Measurements from ENCODE around the gene SORCS2. TPM values are rescaled to one million over a fixed set of nuclear protein-coding genes. Genes with fewer than 3 reads are reported as not detected.

Gene SORCS2
- total RNA-seq, 4 donors from 2014 or later, result 2.0 to 7.4 (median 3.6) TPM

GRCh38 chr4:7713757-7714156 is 521.4 kb downstream of the SORCS2 start:
- 100% methylated on average over 2 of the region's 7 CpGs; no CpG with 5 or more reads in 1 of the 2 donors for WGBS, 2 donors (ENCODE audit: low coverage in 1 of 2)
- Histone ChIP-seq H3K36me3 (peaks cover 0 to 8% of the 10 kb centered on the region in 2 donors), H3K4me1 (no peaks in the 10 kb centered on the region), H3K27me3 (no peaks in the 10 kb centered on the region), H3K4me3 (no peak overlapping the region), H3K9me3 (peaks cover 0 to 7% (median 0%) of the 10 kb centered on the region in 3 donors), H3K27ac (no peak overlapping the region)
- ATAC-seq, result no peak
- no peak for TF ChIP-seq CTCF (IDR thresholded peaks at IDR 0.05)
- no peak for TF ChIP-seq POLR2A (IDR thresholded peaks at IDR 0.05)
- TF ChIP-seq EP300 (IDR thresholded peaks at IDR 0.05), result no peak
- no peak for TF ChIP-seq POLR2AphosphoS5 (IDR thresholded peaks at IDR 0.05)

- peaks cover 0 to 7% (median 0%) of the 10 kb centered on the region in 3 donors for H3K9me3 ChIP-seq
- H3K36me3 ChIP-seq, result peaks cover 0 to 8% of the 10 kb centered on the region in 2 donors
- no peak overlapping the region for H3K4me3 ChIP-seq
- no peak overlapping the region for H3K27ac ChIP-seq
- WGBS, 2 donors (ENCODE audit: low coverage in 1 of 2), result 92% methylated on average over 5 of the region's 20 CpGs; no CpG with 5 or more reads in 1 of the 2 donors
- TF ChIP-seq CTCF (IDR thresholded peaks at IDR 0.05), result no peak
- TF ChIP-seq EP300 (IDR thresholded peaks at IDR 0.05), result no peak
- no peak for TF ChIP-seq POLR2AphosphoS5 (IDR thresholded peaks at IDR 0.05)
- no peak for TF ChIP-seq POLR2A (IDR thresholded peaks at IDR 0.05)
- H3K4me1 ChIP-seq, result peaks cover 0 to under 1% (median 0%) of the 10 kb centered on the region in 3 donors
- H3K27me3 ChIP-seq, result peaks cover 4% of the 10 kb centered on the region
- no peak for ATAC-seq
Observed at GRCh38 chr4:7714176-7714575, 521.8 kb downstream of the SORCS2 start.

- ATAC-seq, result no peak
- peaks cover 0 to 6% (median 0%) of the 10 kb centered on the region in 3 donors for H3K4me1 ChIP-seq
- peaks cover 0 to 7% (median 0%) of the 10 kb centered on the region in 3 donors for H3K9me3 ChIP-seq
- peaks cover 0 to 8% of the 10 kb centered on the region in 2 donors for H3K36me3 ChIP-seq
- TF ChIP-seq EP300 (IDR thresholded peaks at IDR 0.05), result no peak
- no peak for TF ChIP-seq POLR2AphosphoS5 (IDR thresholded peaks at IDR 0.05)
- no peak for TF ChIP-seq CTCF (IDR thresholded peaks at IDR 0.05)
- no peak for TF ChIP-seq POLR2A (IDR thresholded peaks at IDR 0.05)
- H3K27ac ChIP-seq, result no peak overlapping the region
- no peak overlapping the region for H3K4me3 ChIP-seq
- WGBS, 2 donors (ENCODE audit: low coverage in 1 of 2), result 60% methylated on average over 1 of the region's 1 CpG; no CpG with 5 or more reads in 1 of the 2 donors
- peaks cover 6% of the 10 kb centered on the region for H3K27me3 ChIP-seq
Observed at GRCh38 chr4:7714738-7715137, 522.4 kb downstream of the SORCS2 start.

GRCh38 chr4:7715271-7716009 is 523.1 kb downstream of the SORCS2 start:
- TF ChIP-seq EP300 (IDR thresholded peaks at IDR 0.05), result no peak
- no peak for TF ChIP-seq CTCF (IDR thresholded peaks at IDR 0.05)
- no peak for TF ChIP-seq POLR2A (IDR thresholded peaks at IDR 0.05)
- TF ChIP-seq POLR2AphosphoS5 (IDR thresholded peaks at IDR 0.05), result no peak
- WGBS, 2 donors (ENCODE audit: low coverage in 1 of 2), result 67 to 93% methylated on average over 1 to 3 of the region's 11 CpGs
- H3K4me1 ChIP-seq, result peaks cover 0 to 7% (median 0%) of the 10 kb centered on the region in 3 donors
- peaks cover 6% of the 10 kb centered on the region for H3K27me3 ChIP-seq
- H3K36me3 ChIP-seq, result peaks cover 0 to 8% of the 10 kb centered on the region in 2 donors
- H3K9me3 ChIP-seq, result peaks cover 0 to 7% (median 0%) of the 10 kb centered on the region in 3 donors
- no peak overlapping the region for H3K27ac ChIP-seq
- H3K4me3 ChIP-seq, result no peak overlapping the region
- no peak for ATAC-seq
